ENCODE results near the gene NUBP2.

NUBP2 gene

GRCh38 chr16:1772908-1773702 lies 9.7 kb upstream of the NUBP2 start, which contains the start of gene MRPS34:
TSS of gene MRPS34 (minus strand) at chr16:1773134. CDS start at chr16:1773119, 15 bp downstream.
- no peak for FAIRE-seq

- FAIRE-seq: no peak
Observed at GRCh38 chr16:1773703-1774447, 8.9 kb upstream of the NUBP2 start.

- FAIRE-seq: no peak
Observed at GRCh38 chr16:1774448-1774780, 8.3 kb upstream of the NUBP2 start.

GRCh38 chr16:1775006-1775845 lies 7.5 kb upstream of the NUBP2 start:
- FAIRE-seq: no peak

GRCh38 chr16:1775846-1776671 lies 6.7 kb upstream of the NUBP2 start:
- no peak for FAIRE-seq

- no peak for FAIRE-seq
Observed at GRCh38 chr16:1776672-1776955, 6.1 kb upstream of the NUBP2 start.

GRCh38 chr16:1776991-1777374 lies 5.8 kb upstream of the NUBP2 start:
- no peak for FAIRE-seq

GRCh38 chr16:1777375-1778199 lies 5.2 kb upstream of the NUBP2 start:
- FAIRE-seq: no peak

- FAIRE-seq: no peak
Observed at GRCh38 chr16:1778200-1779179, 4.3 kb upstream of the NUBP2 start.

GRCh38 chr16:1779234-1779701 lies 3.5 kb upstream of the NUBP2 start:
- FAIRE-seq: no peak

- no peak for FAIRE-seq
Observed at GRCh38 chr16:1779741-1780676, 2.8 kb upstream of the NUBP2 start.

- no peak for FAIRE-seq
Observed at GRCh38 chr16:1780677-1781072, 2.1 kb upstream of the NUBP2 start.

- no peak for FAIRE-seq
Observed at GRCh38 chr16:1781254-1781653, 1.5 kb upstream of the NUBP2 start.

GRCh38 chr16:1781758-1782407 lies 877 bp upstream of the NUBP2 start:
- no peak for FAIRE-seq

- FAIRE-seq: no peak
Observed at GRCh38 chr16:1784977-1785845, 2.5 kb downstream of the NUBP2 start.

- no peak for FAIRE-seq
Observed at GRCh38 chr16:1785846-1786170, 3.0 kb downstream of the NUBP2 start.

- no peak for FAIRE-seq
Observed at GRCh38 chr16:1786242-1787055, 3.7 kb downstream of the NUBP2 start.
